Astrocyte (in vitro differentiated cells and primary cell): ENCODE results near the gene LRRN4CL. TPM values are rescaled to one million over a fixed set of nuclear protein-coding genes. Genes with fewer than 3 reads are reported as not detected.
"Not testable (repeated sequence)": the region's sequence is repeated elsewhere in the genome, so short reads cannot be mapped to it uniquely, and the experiment has no call there.

Experiments used
- DNase-seq: peaks from one replicate; pipeline ENCODE4 v3.0.0-alpha.2; 2010; ENCODE audit warnings: low read depth
- FAIRE-seq: peaks from 2 replicates; lab custom pipeline; 2011; peaks lifted over from hg19 to GRCh38; lab: Jason Lieb, UNC
- H2AFZ ChIP-seq: 2 replicates; pipeline ENCODE4 v1.6.0; 2012; ENCODE audit warnings: low read depth, low read length, inconsistent platforms
- H3K27ac ChIP-seq: 2 replicates; pipeline ENCODE4 v1.5.1; 2011; ENCODE audit warnings: low read depth, low read length, inconsistent platforms
- H3K27me3 ChIP-seq: 2 replicates; pipeline ENCODE4 v1.6.0; 2011; ENCODE audit warnings: low read length, inconsistent platforms; ENCODE audit not compliant: insufficient read depth
- H3K36me3 ChIP-seq: 2 replicates; pipeline ENCODE4 v1.5.1; 2011; ENCODE audit warnings: low read length, inconsistent platforms; ENCODE audit not compliant: insufficient read depth
- H3K4me1 ChIP-seq: 2 replicates; pipeline ENCODE4 v1.5.1; 2011; ENCODE audit warnings: low read length, inconsistent platforms; ENCODE audit not compliant: insufficient read depth
- H3K4me2 ChIP-seq: 2 replicates; pipeline ENCODE4 v1.6.0; 2012; ENCODE audit warnings: low read length, inconsistent platforms
- H3K4me3 ChIP-seq: 2 replicates; pipeline ENCODE4 v1.5.1; 2011; ENCODE audit warnings: low read depth, mild to moderate bottlenecking, low read length, inconsistent platforms; ENCODE audit not compliant: insufficient read depth
- H3K79me2 ChIP-seq: 2 replicates; pipeline ENCODE4 v1.6.0; 2012; ENCODE audit warnings: mild to moderate bottlenecking, low read length, inconsistent platforms; ENCODE audit not compliant: insufficient read depth
- H3K9ac ChIP-seq: 2 replicates; pipeline ENCODE4 v1.6.0; 2012; ENCODE audit warnings: mild to moderate bottlenecking, low read length, inconsistent platforms
- H3K9me3 ChIP-seq: 2 replicates; pipeline ENCODE4 v1.5.1; 2012; ENCODE audit warnings: low read depth, mild to moderate bottlenecking, low read length, inconsistent platforms; ENCODE audit not compliant: insufficient read depth
- H4K20me1 ChIP-seq: 2 replicates; pipeline ENCODE4 v1.6.0; 2012; ENCODE audit warnings: low read length, inconsistent platforms; ENCODE audit not compliant: insufficient read depth
- H3K27ac Mint-ChIP-seq: one replicate; pipeline ENCODE4 v1.8.0; 2021; ENCODE audit warnings: mild to moderate bottlenecking, mixed read lengths; ENCODE audit not compliant: unreplicated experiment
- H3K27me3 Mint-ChIP-seq: one replicate; pipeline ENCODE4 v1.8.0; 2021; ENCODE audit warnings: low read depth, mixed read lengths; ENCODE audit not compliant: unreplicated experiment
- H3K36me3 Mint-ChIP-seq: one replicate; pipeline ENCODE4 v1.8.0; 2021; ENCODE audit warnings: low read depth, mixed read lengths; ENCODE audit not compliant: unreplicated experiment
- H3K4me1 Mint-ChIP-seq: one replicate; pipeline ENCODE4 v1.8.0; 2021; ENCODE audit warnings: low read depth, mixed read lengths; ENCODE audit not compliant: unreplicated experiment
- H3K4me3 Mint-ChIP-seq: one replicate; pipeline ENCODE4 v1.8.0; 2021; ENCODE audit warnings: mild to moderate bottlenecking, moderate library complexity, mixed read lengths; ENCODE audit not compliant: unreplicated experiment
- H3K9me3 Mint-ChIP-seq: one replicate; pipeline ENCODE4 v1.8.0; 2021; ENCODE audit warnings: mild to moderate bottlenecking, mixed read lengths; ENCODE audit not compliant: unreplicated experiment
- EZH2 ChIP-seq: IDR thresholded peaks from 2 replicates; pipeline ENCODE4 v1.6.1; 2012; ENCODE audit warnings: mild to moderate bottlenecking, low read length, inconsistent platforms; ENCODE audit not compliant: insufficient read depth
- total RNA-seq: library from RNA; stranded (reverse); gene quantifications from 2 replicates; pipeline ENCODE4 v1.2.1, GENCODE V29; 2021
- TF ChIP-seq, protein P1 (sequence below): IDR thresholded peaks from 2 replicates; pipeline ENCODE4 v1.5.1; 2011; ENCODE audit warnings: low read depth, mild to moderate bottlenecking, inconsistent platforms, low read length, moderate library complexity; ENCODE audit not compliant: insufficient read depth

LRRN4CL gene
- total RNA-seq, 1 donor from 2014 or later: 0.43 TPM

- Histone ChIP-seq H3K9me3 (no peaks in the 10 kb centered on the region), H3K36me3 (peaks cover 10% of the 10 kb centered on the region), H3K79me2 (peaks cover 5% of the 10 kb centered on the region), H2AFZ (no peak overlapping the region), H3K27ac (no peak overlapping the region), H3K27me3 (no peaks in the 10 kb centered on the region), H3K4me1 (peaks cover 16% of the 10 kb centered on the region), H4K20me1 (no peaks in the 10 kb centered on the region), H3K4me3 (no peak overlapping the region), H3K9ac (no peak overlapping the region), H3K4me2 (no peak overlapping the region)
- Mint-ChIP-seq H3K27ac (no peak overlapping the region), H3K4me1 (peaks cover 14% of the 10 kb centered on the region), H3K9me3 (no peaks in the 10 kb centered on the region), H3K36me3 (peaks cover 8% of the 10 kb centered on the region), H3K27me3 (no peaks in the 10 kb centered on the region), H3K4me3 (peak overlapping the region; percentile 41)
- FAIRE-seq (no peak), DNase-seq (no peak)
- TF ChIP-seq, protein P1, sequence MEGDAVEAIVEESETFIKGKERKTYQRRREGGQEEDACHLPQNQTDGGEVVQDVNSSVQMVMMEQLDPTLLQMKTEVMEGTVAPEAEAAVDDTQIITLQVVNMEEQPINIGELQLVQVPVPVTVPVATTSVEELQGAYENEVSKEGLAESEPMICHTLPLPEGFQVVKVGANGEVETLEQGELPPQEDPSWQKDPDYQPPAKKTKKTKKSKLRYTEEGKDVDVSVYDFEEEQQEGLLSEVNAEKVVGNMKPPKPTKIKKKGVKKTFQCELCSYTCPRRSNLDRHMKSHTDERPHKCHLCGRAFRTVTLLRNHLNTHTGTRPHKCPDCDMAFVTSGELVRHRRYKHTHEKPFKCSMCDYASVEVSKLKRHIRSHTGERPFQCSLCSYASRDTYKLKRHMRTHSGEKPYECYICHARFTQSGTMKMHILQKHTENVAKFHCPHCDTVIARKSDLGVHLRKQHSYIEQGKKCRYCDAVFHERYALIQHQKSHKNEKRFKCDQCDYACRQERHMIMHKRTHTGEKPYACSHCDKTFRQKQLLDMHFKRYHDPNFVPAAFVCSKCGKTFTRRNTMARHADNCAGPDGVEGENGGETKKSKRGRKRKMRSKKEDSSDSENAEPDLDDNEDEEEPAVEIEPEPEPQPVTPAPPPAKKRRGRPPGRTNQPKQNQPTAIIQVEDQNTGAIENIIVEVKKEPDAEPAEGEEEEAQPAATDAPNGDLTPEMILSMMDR: no peak
- no peak for TF ChIP-seq EZH2
Measured at GRCh38 chr11:62702246-62702645, 12.9 kb upstream of the LRRN4CL start.

DNA sequence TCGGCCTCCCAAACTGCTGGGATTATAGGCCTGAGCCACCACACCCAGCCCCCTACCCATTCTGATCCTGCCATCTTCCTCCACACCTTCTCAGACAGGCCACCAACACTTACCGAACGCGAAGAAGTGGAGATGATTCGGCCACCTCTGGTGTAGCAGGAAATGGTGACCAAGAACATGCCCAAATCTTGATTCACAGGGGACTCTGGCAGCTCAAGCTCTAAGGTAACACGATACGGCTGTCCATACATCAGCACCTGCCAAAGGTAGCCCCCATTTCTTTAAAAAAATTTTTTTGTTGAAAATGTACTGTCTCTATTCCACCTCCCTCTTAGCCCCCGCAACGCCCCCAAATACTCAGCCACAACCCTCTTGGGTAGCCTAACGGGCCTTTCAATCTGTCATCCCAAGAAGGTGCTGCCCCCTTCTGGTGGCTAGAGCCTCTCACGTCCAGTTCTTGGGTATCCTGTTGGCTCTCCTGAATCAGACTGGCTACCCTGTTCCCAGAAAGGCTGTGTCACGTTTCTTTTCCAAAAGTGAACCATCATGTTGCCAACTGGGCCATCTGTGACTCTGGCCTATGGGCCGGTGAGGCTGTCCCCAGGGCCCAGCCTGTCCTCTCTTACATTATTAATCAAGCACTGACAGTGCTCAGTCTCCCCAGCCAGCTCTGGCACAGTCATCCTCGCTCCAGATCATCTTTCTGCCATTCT lies 5.3 kb upstream of the LRRN4CL start:
- no peak for FAIRE-seq
- Mint-ChIP-seq H3K36me3 (peaks cover 10% of the 10 kb centered on the region), H3K4me1 (peaks cover 5% of the 10 kb centered on the region), H3K27ac (peak overlapping the region; percentile 59), H3K4me3 (no peak overlapping the region), H3K9me3 (no peaks in the 10 kb centered on the region), H3K27me3 (no peaks in the 10 kb centered on the region)
- H3K4me3 ChIP-seq: no peak overlapping the region
- H3K27ac ChIP-seq: no peak overlapping the region
- H4K20me1 ChIP-seq: no peaks in the 10 kb centered on the region
- TF ChIP-seq, protein P1: peak; percentile 86
- no peak for TF ChIP-seq EZH2
- no peak overlapping the region for H3K4me2 ChIP-seq
- H3K27me3 ChIP-seq: no peaks in the 10 kb centered on the region
- H3K9ac ChIP-seq: no peak overlapping the region
- H2AFZ ChIP-seq: no peak overlapping the region
- peak; percentile 55 for DNase-seq
- H3K4me1 ChIP-seq: peaks cover 5% of the 10 kb centered on the region
- H3K9me3 ChIP-seq: no peaks in the 10 kb centered on the region
- H3K36me3 ChIP-seq: peaks cover 14% of the 10 kb centered on the region
- no peaks in the 10 kb centered on the region for H3K79me2 ChIP-seq

DNA sequence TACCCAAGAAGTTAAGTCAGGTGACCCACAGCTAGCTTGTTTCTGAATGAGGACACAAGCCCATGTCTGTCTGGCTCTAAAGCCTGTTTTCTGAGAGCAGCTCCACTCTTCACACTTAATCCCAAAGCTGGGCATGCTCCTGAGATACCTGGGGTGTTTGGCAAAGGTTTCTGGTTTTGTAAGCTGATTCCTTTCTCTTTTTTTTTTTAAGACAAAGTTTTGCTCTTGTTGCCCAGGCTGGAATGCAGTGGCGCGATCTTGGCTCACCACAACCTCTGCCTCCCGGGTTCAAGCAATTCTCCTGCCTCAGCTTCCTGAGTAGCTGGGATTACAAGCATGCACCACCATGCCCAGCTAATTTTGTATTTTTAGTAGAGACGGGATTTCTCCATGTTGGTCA lies 4.3 kb upstream of the LRRN4CL start:
- H3K9me3 ChIP-seq, H3K27ac Mint-ChIP-seq, H3K4me3 Mint-ChIP-seq, H3K9ac ChIP-seq, H3K27me3 Mint-ChIP-seq, H4K20me1 ChIP-seq, H3K4me2 ChIP-seq, FAIRE-seq, H3K9me3 Mint-ChIP-seq, H3K79me2 ChIP-seq, H3K4me3 ChIP-seq, H2AFZ ChIP-seq, H3K27me3 ChIP-seq, DNase-seq, H3K27ac ChIP-seq: not testable (repeated sequence)
- peaks cover 13% of the 10 kb centered on the region for H3K4me1 ChIP-seq
- peaks cover 11% of the 10 kb centered on the region for H3K4me1 Mint-ChIP-seq
- peaks cover 10% of the 10 kb centered on the region for H3K36me3 Mint-ChIP-seq
- H3K36me3 ChIP-seq: peaks cover 14% of the 10 kb centered on the region
